Measurements from ENCODE around the gene MYL4. TPM values are rescaled to one million over a fixed set of nuclear protein-coding genes. Genes with fewer than 3 reads are reported as not detected.

The MYL4 gene
- total and polyA plus RNA-seq, 10 of the 15 experiments (the other 5 are each of a cell fraction or from before 2014, with no cell fraction given) = 0.23 to 1.6 (median 0.58) TPM; not detected in 3

DNA sequence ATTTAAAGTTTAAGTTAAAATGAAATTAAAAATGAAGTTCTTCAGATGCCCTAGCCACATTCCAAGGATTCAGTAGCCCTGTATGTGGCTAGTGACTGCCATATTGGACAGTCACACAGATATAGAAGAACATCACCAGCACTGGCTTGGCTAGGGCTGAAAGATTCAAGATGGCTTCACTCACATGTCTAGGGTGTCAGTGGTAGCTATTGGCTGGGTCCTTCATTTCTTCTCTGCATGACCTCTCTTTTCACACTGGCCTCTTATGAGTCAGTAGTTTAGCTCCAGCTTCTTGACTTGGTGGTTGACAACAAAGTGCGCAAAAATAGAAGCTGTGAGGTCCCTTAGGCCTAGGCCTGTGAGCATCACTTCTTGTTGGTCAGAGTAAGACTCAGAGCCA, 18.4 kb upstream of the MYL4 start:
- BruUV-seq (replicated peaks) = no TSS peak
- no peak overlapping the region for H3K9ac ChIP-seq (ENCODE audit: control insufficient read depth, insufficient read depth, low read length)
- no peak overlapping the region for H3K4me2 ChIP-seq (ENCODE audit: control insufficient read depth, insufficient read depth)
- ChIA-PET SMC1A (ENCODE audit: uncharacterized antibody, unreplicated experiment) (interaction anchor here (0.7 to 5.3 kb wide), 6 partner anchors 8 to 443 kb away, joined by 3 to 70 read pairs (median 4); partner anchors contain the start of gene MYL4), POLR2A (interaction anchor here (0.8 to 5.1 kb wide), 5 partner anchors 8 to 88 kb away, joined by 3 to 46 read pairs (median 11); no protein-coding TSS in a partner anchor), RAD21 (ENCODE audit: unreplicated experiment) (interaction anchor here (0.9 to 2.0 kb wide), 4 partner anchors 10 to 459 kb away, joined by 3 to 9 read pairs (median 6); partner anchors contain the start of gene KPNB1), CTCF (interaction anchor here (1.0 to 3.3 kb wide), 5 partner anchors 10 to 429 kb away, joined by 3 to 15 read pairs (median 12); no protein-coding TSS in a partner anchor)
- no peak overlapping the region for H3K27ac ChIP-seq (ENCODE audit: control insufficient read depth, insufficient read depth)
- no peaks in the 10 kb centered on the region for H3K36me3 ChIP-seq (ENCODE audit: control insufficient read depth in 2 of 2, insufficient read depth in 2 of 2, low read length in 1 of 2)
- 95% methylated on average over 1 of the region's 1 CpG for WGBS (ENCODE audit: insufficient coverage, insufficient replicate concordance, low lambda C conversion rate, missing lambda C conversion rate)
- DNase-seq (ENCODE audit: low read depth, low spot score) = no peak
- H3K27me3 ChIP-seq (replicated peaks in 1 of 2; ENCODE audit: control insufficient read depth in 2 of 2, insufficient read depth in 2 of 2, low read length in 1 of 2) = no peaks in the 10 kb centered on the region
- peaks cover 33% of the 10 kb centered on the region for H3K79me2 ChIP-seq (ENCODE audit: control insufficient read depth, insufficient read depth, low read length)
- TF ChIP-seq ZNF687 (IDR thresholded peaks at IDR 0.05) = no peak
- no peak for TF ChIP-seq RBBP5 (conservative IDR thresholded peaks at IDR 0.05)
- TF ChIP-seq, protein P1, sequence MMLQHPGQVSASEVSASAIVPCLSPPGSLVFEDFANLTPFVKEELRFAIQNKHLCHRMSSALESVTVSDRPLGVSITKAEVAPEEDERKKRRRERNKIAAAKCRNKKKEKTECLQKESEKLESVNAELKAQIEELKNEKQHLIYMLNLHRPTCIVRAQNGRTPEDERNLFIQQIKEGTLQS (IDR thresholded peaks at IDR 0.05; ENCODE audit: borderline replicate concordance, extremely low read depth, low read depth, low read length) = no peak
- TF ChIP-seq POLR2AphosphoS5 (IDR thresholded peaks at IDR 0.05; ENCODE audit: low read length) = no peak
- no peak for TF ChIP-seq RUNX3 (IDR thresholded peaks at IDR 0.05; ENCODE audit: low read length)
- TF ChIP-seq FOXK2 (IDR thresholded peaks at IDR 0.05) = no peak
- TF ChIP-seq TARDBP (IDR thresholded peaks at IDR 0.05; ENCODE audit: borderline replicate concordance) = no peak
- no peak for TF ChIP-seq BCL3 (IDR thresholded peaks at IDR 0.05; ENCODE audit: borderline replicate concordance, insufficient read depth, low read depth, low read length, poor library complexity, severe bottlenecking)
- TF ChIP-seq ATF2 (IDR thresholded peaks at IDR 0.05; ENCODE audit: low read length) = no peak
- TF ChIP-seq BHLHE40 (IDR thresholded peaks at IDR 0.05; ENCODE audit: borderline replicate concordance in 1 of 2, low read depth in 2 of 2, low read length in 1 of 2) = no peak
- ATAC-seq = no peak
- no peaks in the 10 kb centered on the region; the same call in 1 of the 2 replicates for H4K20me1 ChIP-seq (ENCODE audit: control insufficient read depth, insufficient read depth)
- in situ Hi-C loops (cut with MboI) = no loop called here
- H3K4me3 ChIP-seq = no peak overlapping the region
- intact Hi-C loops (cut with micrococcal nuclease; ENCODE audit: unreplicated experiment) = no loop called here
- H3K9me3 ChIP-seq (replicated peaks; ENCODE audit: control insufficient read depth, insufficient read depth, low read length) = no peaks in the 10 kb centered on the region; the same call in 2 of the 3 replicates
- H3K4me1 ChIP-seq (ENCODE audit: control insufficient read depth, insufficient read depth, low read length) = peaks cover 4% of the 10 kb centered on the region
- no peak for FAIRE-seq
- H2AFZ ChIP-seq (ENCODE audit: control insufficient read depth, low read depth, low read length) = no peak overlapping the region

All from GM12878 (cell line).